Vagina (tissue), 2 donors: Measurements from ENCODE around the gene LDAH. TPM values are rescaled to one million over a fixed set of nuclear protein-coding genes. Genes with fewer than 3 reads are reported as not detected.

Source experiments
- DNase-seq, 2 donors: peaks; one replicate each; pipeline ENCODE4 v3.0.0-alpha.2; 2017; ENCODE audit errors: extremely low spot score in 2 of 2
- H3K27ac ChIP-seq: fragments of 200-600 bp; sonication (generic); one replicate; pipeline ENCODE4 v1.5.1; 2019
- H3K27me3 ChIP-seq: fragments of 200-600 bp; sonication (generic); one replicate; pipeline ENCODE4 v1.5.1; 2019
- H3K36me3 ChIP-seq, 2 donors: fragments of 200-600 bp; sonication (generic); one replicate each; pipeline ENCODE4 v1.5.1; 2017 to 2019
- H3K4me1 ChIP-seq: fragments of 200-600 bp; sonication (generic); one replicate; pipeline ENCODE4 v1.5.1; 2019
- H3K4me3 ChIP-seq, 2 donors: fragments of 200-600 bp; sonication (generic); 1 replicate in 1 of 2; 2 replicates in 1 of 2; pipeline ENCODE4 v1.5.1; 2016 to 2019
- H3K9me3 ChIP-seq: fragments of 200-600 bp; sonication (generic); one replicate; pipeline ENCODE4 v1.5.1; 2019
- CTCF ChIP-seq, 3 experiments: fragments of 450-650 bp in 2 of 3; fragments of 200-600 bp in 1 of 3; sonication (generic) in 1 of 3; IDR thresholded peaks; one replicate each; pipeline ENCODE4 v1.5.1; 2017 to 2019; ENCODE audit warnings: antibody characterized with exemption in 3 of 3, mild to moderate bottlenecking in 2 of 3, moderate library complexity in 2 of 3
- POLR2A ChIP-seq, 2 donors: fragments of 450-650 bp; IDR thresholded peaks; one replicate each; pipeline ENCODE4 v1.6.1; 2017; ENCODE audit warnings: antibody characterized with exemption in 2 of 2, mild to moderate bottlenecking in 2 of 2, moderate library complexity in 2 of 2
- POLR2AphosphoS5 ChIP-seq, 2 donors: sonication (generic); formaldehyde crosslinking; IDR thresholded peaks; one replicate each; pipeline ENCODE4 v1.9.0; 2017; ENCODE audit warnings: antibody characterized with exemption in 2 of 2, mild to moderate bottlenecking in 2 of 2, low read depth in 1 of 2; ENCODE audit not compliant: insufficient read depth in 1 of 2
- intact Hi-C: fragments of 100-400 bp; cut with DNase I; formaldehyde crosslinking; loops from one replicate; pipeline ENCODE4 v1.15.1; 2023
- total RNA-seq: library from RNA; depleted of rRNA; stranded (reverse); fragments of >200 nt; gene quantifications from one replicate; pipeline ENCODE4 v1.2.3, GENCODE V29; 2016

LDAH gene
- total RNA-seq, 1 donor from 2014 or later: 9.1 TPM

- Histone ChIP-seq H3K27ac (no peak overlapping the region), H3K36me3 (no peaks in the 10 kb centered on the region), H3K27me3 (no peaks in the 10 kb centered on the region), H3K9me3 (no peaks in the 10 kb centered on the region), H3K4me3 (no peak overlapping the region), H3K4me1 (no peaks in the 10 kb centered on the region)
- TF ChIP-seq POLR2AphosphoS5 (IDR thresholded peaks at IDR 0.05; ENCODE audit: insufficient read depth in 1 of 2, low read depth in 1 of 2): no peak
- TF ChIP-seq CTCF (IDR thresholded peaks at IDR 0.05): no peak
- no peak for TF ChIP-seq POLR2A (IDR thresholded peaks at IDR 0.05)
- intact Hi-C loops: no loop called here
- DNase-seq: no peak
These were observed 116.1 kb downstream of the LDAH start for GRCh38 chr2:20706786-20707185.

- no peak for DNase-seq
- no peak overlapping the region for H3K4me3 ChIP-seq
- no peak overlapping the region for H3K27ac ChIP-seq
- no peaks in the 10 kb centered on the region for H3K36me3 ChIP-seq
- no peaks in the 10 kb centered on the region for H3K4me1 ChIP-seq
- no peaks in the 10 kb centered on the region for H3K27me3 ChIP-seq
- TF ChIP-seq POLR2AphosphoS5 (IDR thresholded peaks at IDR 0.05; ENCODE audit: insufficient read depth in 1 of 2, low read depth in 1 of 2) (no peak), POLR2A (IDR thresholded peaks at IDR 0.05) (no peak), CTCF (IDR thresholded peaks at IDR 0.05) (no peak)
- intact Hi-C loops: no loop called here
- H3K9me3 ChIP-seq: no peaks in the 10 kb centered on the region
These were observed 116.7 kb downstream of the LDAH start for GRCh38 chr2:20706217-20706616.

GRCh38 chr2:20704886-20705285 lies 118.0 kb downstream of the LDAH start:
- no peaks in the 10 kb centered on the region for H3K4me1 ChIP-seq
- H3K27me3 ChIP-seq: no peaks in the 10 kb centered on the region
- no peaks in the 10 kb centered on the region for H3K36me3 ChIP-seq
- no peak overlapping the region for H3K4me3 ChIP-seq
- no peak overlapping the region for H3K27ac ChIP-seq
- TF ChIP-seq POLR2A (IDR thresholded peaks at IDR 0.05) (no peak), POLR2AphosphoS5 (IDR thresholded peaks at IDR 0.05; ENCODE audit: insufficient read depth in 1 of 2, low read depth in 1 of 2) (no peak), CTCF (IDR thresholded peaks at IDR 0.05) (no peak)
- H3K9me3 ChIP-seq: no peaks in the 10 kb centered on the region
- intact Hi-C loops: no loop called here
- DNase-seq: no peak

GRCh38 chr2:20702563-20702962 lies 120.3 kb downstream of the LDAH start:
- DNase-seq: no peak
- no peaks in the 10 kb centered on the region for H3K36me3 ChIP-seq
- no peak overlapping the region for H3K27ac ChIP-seq
- no peaks in the 10 kb centered on the region for H3K9me3 ChIP-seq
- H3K4me1 ChIP-seq: no peaks in the 10 kb centered on the region
- H3K27me3 ChIP-seq: no peaks in the 10 kb centered on the region
- intact Hi-C loops: no loop called here
- no peak overlapping the region for H3K4me3 ChIP-seq
- TF ChIP-seq POLR2A (IDR thresholded peaks at IDR 0.05): no peak
- TF ChIP-seq POLR2AphosphoS5 (IDR thresholded peaks at IDR 0.05; ENCODE audit: insufficient read depth in 1 of 2, low read depth in 1 of 2): no peak
- no peak for TF ChIP-seq CTCF (IDR thresholded peaks at IDR 0.05)

- H3K27ac ChIP-seq: no peak overlapping the region
- no peak for TF ChIP-seq POLR2A (IDR thresholded peaks at IDR 0.05)
- no peak for TF ChIP-seq POLR2AphosphoS5 (IDR thresholded peaks at IDR 0.05; ENCODE audit: insufficient read depth in 1 of 2, low read depth in 1 of 2)
- TF ChIP-seq CTCF (IDR thresholded peaks at IDR 0.05): no peak
These were observed 123.8 kb downstream of the LDAH start for GRCh38 chr2:20698916-20699613.

More at GRCh38 chr2:20698916-20699613, 123.8 kb downstream of the LDAH start:
- Histone ChIP-seq H3K27me3 (no peaks in the 10 kb centered on the region), H3K9me3 (no peaks in the 10 kb centered on the region), H3K36me3 (no peaks in the 10 kb centered on the region), H3K4me3 (no peak overlapping the region), H3K4me1 (no peaks in the 10 kb centered on the region)
- intact Hi-C loops: no loop called here
- no peak for DNase-seq
